H9 (cell line): ENCODE data around the gene ALKBH4. TPM values are rescaled to one million over a fixed set of nuclear protein-coding genes. Genes with fewer than 3 reads are reported as not detected.

Experiments
- DNase-seq: peaks from one replicate; pipeline ENCODE4 v3.0.0-alpha.2; 2017
- H2AFZ ChIP-seq: one replicate; pipeline ENCODE4 v1.6.1; 2013; ENCODE audit warnings: mild to moderate bottlenecking, low read length, control low read depth, moderate library complexity
- H2AK5ac ChIP-seq: 2 replicates; pipeline ENCODE4 v1.6.1; 2013; ENCODE audit warnings: low read length, control low read depth, mixed read lengths; ENCODE audit not compliant: insufficient read length
- H2BK120ac ChIP-seq: one replicate; pipeline ENCODE4 v1.6.1; 2013; ENCODE audit warnings: low read depth, mild to moderate bottlenecking, low read length, control low read depth, inconsistent platforms; ENCODE audit not compliant: poor library complexity, severe bottlenecking
- H2BK12ac ChIP-seq: 2 replicates; pipeline ENCODE4 v1.6.1; 2013; ENCODE audit warnings: low read length, control low read depth, mixed read lengths, low read depth; ENCODE audit not compliant: insufficient read length
- H2BK15ac ChIP-seq: 2 replicates; pipeline ENCODE4 v1.6.1; 2013; ENCODE audit warnings: low read depth, low read length, control low read depth
- H2BK20ac ChIP-seq: one replicate; pipeline ENCODE4 v1.6.1; 2013; ENCODE audit warnings: low read depth, mild to moderate bottlenecking, low read length, control low read depth, inconsistent platforms; ENCODE audit not compliant: poor library complexity, severe bottlenecking
- H2BK5ac ChIP-seq: 2 replicates; pipeline ENCODE4 v1.6.1; 2013; ENCODE audit warnings: low read length, control low read depth, mixed read lengths; ENCODE audit not compliant: insufficient read length
- H3K14ac ChIP-seq: 2 replicates; pipeline ENCODE4 v1.6.1; 2013; ENCODE audit warnings: low read length, control low read depth; ENCODE audit not compliant: insufficient read depth
- H3K18ac ChIP-seq: 2 replicates; pipeline ENCODE4 v1.6.1; 2013; ENCODE audit warnings: low read depth, mild to moderate bottlenecking, mixed read lengths, low read length, control low read depth; ENCODE audit not compliant: insufficient read length
- H3K23ac ChIP-seq: 2 replicates; pipeline ENCODE4 v1.6.1; 2013; ENCODE audit warnings: low read length, control low read depth, mixed read lengths, low read depth; ENCODE audit not compliant: insufficient read length
- H3K23me2 ChIP-seq: 2 replicates; pipeline ENCODE4 v1.6.1; 2013; ENCODE audit warnings: low read depth, mild to moderate bottlenecking, mixed read lengths, low read length, control low read depth; ENCODE audit not compliant: insufficient read length, poor library complexity, severe bottlenecking
- H3K27ac ChIP-seq: 2 replicates; pipeline ENCODE4 v1.5.1; 2013; ENCODE audit warnings: low read length, control low read depth, mixed read lengths, low read depth; ENCODE audit not compliant: insufficient read length
- H3K27me3 ChIP-seq: 2 replicates; pipeline ENCODE4 v1.6.1; 2013; ENCODE audit warnings: low read length, control low read depth, inconsistent platforms; ENCODE audit not compliant: insufficient read depth
- H3K4ac ChIP-seq: 2 replicates; pipeline ENCODE4 v1.6.1; 2013; ENCODE audit warnings: low read depth, mild to moderate bottlenecking, control low read depth, inconsistent platforms, low read length, moderate library complexity
- H3K4me1 ChIP-seq: 2 replicates; pipeline ENCODE4 v1.6.1; 2013; ENCODE audit warnings: low read length, control low read depth, inconsistent platforms; ENCODE audit not compliant: insufficient read depth
- H3K4me2 ChIP-seq: 2 replicates; pipeline ENCODE4 v1.6.1; 2013; ENCODE audit warnings: low read length, control low read depth, mixed read lengths; ENCODE audit not compliant: insufficient read length, insufficient read depth
- H3K56ac ChIP-seq: 2 replicates; pipeline ENCODE4 v1.6.1; 2013; ENCODE audit warnings: low read depth, mild to moderate bottlenecking, mixed read lengths, low read length, control low read depth; ENCODE audit not compliant: insufficient read length
- H3K79me1 ChIP-seq: 2 replicates; pipeline ENCODE4 v1.6.1; 2013; ENCODE audit warnings: low read depth, mild to moderate bottlenecking, moderate library complexity, low read length, control low read depth, inconsistent platforms; ENCODE audit not compliant: insufficient read depth, poor library complexity, severe bottlenecking
- H3K79me2 ChIP-seq: 2 replicates; pipeline ENCODE4 v1.6.1; 2013; ENCODE audit warnings: low read length, control low read depth, inconsistent platforms; ENCODE audit not compliant: insufficient read depth
- H3K9ac ChIP-seq: 2 replicates; pipeline ENCODE4 v1.6.1; 2013; ENCODE audit warnings: low read length, control low read depth, mixed read lengths; ENCODE audit not compliant: insufficient read length; ENCODE audit errors: extremely low read depth
- H3K9me3 ChIP-seq: one replicate; pipeline ENCODE4 v1.6.1; 2013; ENCODE audit warnings: low read depth, low read length, inconsistent platforms; ENCODE audit not compliant: control insufficient read depth
- H3T11ph ChIP-seq: one replicate; pipeline ENCODE4 v1.6.1; 2013; ENCODE audit warnings: mild to moderate bottlenecking, low read length, control low read depth, inconsistent platforms
- H4K20me1 ChIP-seq: one replicate; pipeline ENCODE4 v1.6.1; 2013; ENCODE audit not compliant: control insufficient read depth, insufficient read length, insufficient read depth
- H4K5ac ChIP-seq: 2 replicates; pipeline ENCODE4 v1.6.1; 2013; ENCODE audit warnings: low read depth, mild to moderate bottlenecking, mixed read lengths, low read length, control low read depth; ENCODE audit not compliant: insufficient read length
- H4K8ac ChIP-seq: replicated peaks from 2 replicates; pipeline ENCODE4 v1.6.1; 2013; ENCODE audit warnings: low read length, control low read depth, mixed read lengths, low read depth; ENCODE audit not compliant: insufficient read length
- H4K91ac ChIP-seq: 2 replicates; pipeline ENCODE4 v1.6.1; 2013; ENCODE audit warnings: low read depth, mild to moderate bottlenecking, moderate library complexity, mixed read lengths, low read length, control low read depth; ENCODE audit not compliant: insufficient read length
- H3K27ac Mint-ChIP-seq, 3 experiments: 2 replicates in 2 of 3; 3 replicates in 1 of 3; pipeline ENCODE4 v1.8.0; 2020 to 2021; ENCODE audit warnings: mixed read lengths in 3 of 3, mild to moderate bottlenecking in 1 of 3, moderate library complexity in 1 of 3
- H3K27me3 Mint-ChIP-seq: 2 replicates; pipeline ENCODE4 v1.8.0; 2021; ENCODE audit warnings: low read depth, mild to moderate bottlenecking, moderate library complexity, mixed read lengths
- H3K36me3 Mint-ChIP-seq, 3 experiments: 2 replicates in 2 of 3; 3 replicates in 1 of 3; pipeline ENCODE4 v1.8.0; 2020 to 2021; ENCODE audit warnings: low read depth in 3 of 3, mixed read lengths in 3 of 3; ENCODE audit not compliant: insufficient read depth in 1 of 3
- H3K4me1 Mint-ChIP-seq, 2 experiments: 2 replicates each; pipeline ENCODE4 v1.8.0; 2020; ENCODE audit warnings: mixed read lengths in 2 of 2
- H3K4me3 Mint-ChIP-seq, 2 experiments: 2 replicates in 1 of 2; 3 replicates in 1 of 2; pipeline ENCODE4 v1.8.0; 2020 to 2021; ENCODE audit warnings: mild to moderate bottlenecking in 2 of 2, mixed read lengths in 2 of 2, moderate library complexity in 1 of 2
- H3K9me3 Mint-ChIP-seq, 2 experiments: 2 replicates in 1 of 2; 3 replicates in 1 of 2; pipeline ENCODE4 v1.8.0; 2020; ENCODE audit warnings: mild to moderate bottlenecking in 2 of 2, mixed read lengths in 2 of 2, moderate library complexity in 1 of 2
- CTCF ChIP-seq: fragments of 200-600 bp; sonication (generic); conservative IDR thresholded peaks from 3 replicates; pipeline ENCODE4 v1.8.0; 2021; ENCODE audit warnings: antibody characterized with exemption, mild to moderate bottlenecking
- whole genome bisulfite sequencing: extraction: QIAGEN DNeasy Blood & Tissue Kit; methylation state at CpG from one replicate; pipeline ENCODE4 v1.1.7; 2013; ENCODE audit warnings: missing lambda C conversion rate, low lambda C conversion rate, mixed read lengths; ENCODE audit not compliant: insufficient read length; ENCODE audit errors: extremely low coverage; 5-methylcytosine and 5-hydroxymethylcytosine counted together
- total RNA-seq: library from RNA; stranded (reverse); gene quantifications from 2 replicates; pipeline ENCODE4 v1.2.1, GENCODE V29; 2021

Gene ALKBH4
- total RNA-seq, 1 experiment from 2014 or later: 23.9 TPM

GRCh38 chr7:102413611-102414010 lies 51.1 kb downstream of the ALKBH4 start:
- Histone ChIP-seq H3T11ph (no peak overlapping the region), H3K27me3 (no peaks in the 10 kb centered on the region), H3K23ac (no peak overlapping the region), H3K27ac (no peak overlapping the region), H3K9ac (no peak overlapping the region), H3K18ac (no peak overlapping the region), H2AFZ (no peak overlapping the region), H3K4ac (no peak overlapping the region), H2BK120ac (no peak overlapping the region), H2AK5ac (no peak overlapping the region), H3K14ac (no peak overlapping the region), H3K4me2 (no peak overlapping the region), H2BK20ac (no peak overlapping the region), H4K8ac (no peak overlapping the region), H3K23me2 (no peaks in the 10 kb centered on the region), H2BK5ac (no peak overlapping the region), H4K91ac (no peak overlapping the region), H4K20me1 (no peaks in the 10 kb centered on the region), H2BK15ac (no peak overlapping the region), H2BK12ac (no peak overlapping the region), H3K4me1 (no peaks in the 10 kb centered on the region), H3K79me2 (no peaks in the 10 kb centered on the region), H3K56ac (no peak overlapping the region), H4K5ac (no peak overlapping the region), H3K9me3 (no peaks in the 10 kb centered on the region), H3K79me1 (no peaks in the 10 kb centered on the region)
- H3K9me3 Mint-ChIP-seq: peaks cover 7 to 13% of the 10 kb centered on the region in 2 experiments
- WGBS: no CpG with 5 or more reads among the region's 4 CpGs
- H3K36me3 Mint-ChIP-seq: peaks cover 33 to 82% (median 75%) of the 10 kb centered on the region in 3 experiments
- no peak overlapping the region for H3K4me3 Mint-ChIP-seq
- H3K27ac Mint-ChIP-seq: no peak overlapping the region
- no peaks in the 10 kb centered on the region for H3K27me3 Mint-ChIP-seq
- DNase-seq: no peak
- H3K4me1 Mint-ChIP-seq: no peaks in the 10 kb centered on the region
- no peak for TF ChIP-seq CTCF
